HepG2 (cell line): ENCODE data around the gene LDLRAP1.

Experiments used
- CBX2 ChIP-seq, 2 experiments: fragments of 200-600 bp in 1 of 2; sonication (generic); formaldehyde crosslinking in 1 of 2; IDR thresholded peaks; 2 replicates each; pipeline versions ENCODE4 v1.7.0 to v1.8.1; 2018 to 2022; ENCODE audit warnings: low read depth in 2 of 2, low read length in 1 of 2, mild to moderate bottlenecking in 1 of 2, missing genetic modification reagents in 1 of 2
- EZH2 ChIP-seq: conservative IDR thresholded peaks from 2 replicates; pipeline ENCODE4 v1.6.1; 2012; ENCODE audit warnings: mild to moderate bottlenecking, low read depth, low read length, moderate library complexity
- MAFK ChIP-seq, 2 experiments: IDR thresholded peaks in 1 of 2; conservative IDR thresholded peaks in 1 of 2; 2 replicates each; pipeline ENCODE4 v1.6.1; 2011; ENCODE audit warnings: improper control_type of control experiment in 2 of 2, low read length in 2 of 2
- PHF21A ChIP-seq: sonication (generic); formaldehyde crosslinking; IDR thresholded peaks from 2 replicates; pipeline ENCODE4 v1.5.0; 2020; ENCODE audit warnings: mild to moderate bottlenecking, missing genetic modification reagents
- PHF8 ChIP-seq: sonication (generic); formaldehyde crosslinking; IDR thresholded peaks from 2 replicates; pipeline ENCODE4 v1.5.0; 2020; ENCODE audit warnings: missing genetic modification reagents
- POLR2AphosphoS5 ChIP-seq: IDR thresholded peaks from 2 replicates; pipeline ENCODE4 v1.6.1; 2012; ENCODE audit warnings: low read depth, low read length
- SALL2 ChIP-seq: sonication (generic); formaldehyde crosslinking; IDR thresholded peaks from 2 replicates; pipeline ENCODE4 v1.8.1; 2023; ENCODE audit warnings: mild to moderate bottlenecking, missing genetic modification reagents, inconsistent platforms
- ZNF121 ChIP-seq: sonication (generic); formaldehyde crosslinking; IDR thresholded peaks from 2 replicates; pipeline ENCODE4 v1.5.0; 2020; ENCODE audit warnings: mild to moderate bottlenecking, missing genetic modification reagents
- ZNF850 ChIP-seq: sonication (generic); formaldehyde crosslinking; conservative IDR thresholded peaks from 2 replicates; pipeline ENCODE4 v1.9.0; 2021; ENCODE audit warnings: mild to moderate bottlenecking, missing genetic modification reagents
- TF ChIP-seq, protein P1 (sequence below): sonication (generic); formaldehyde crosslinking; IDR thresholded peaks from 2 replicates; pipeline ENCODE4 v1.5.1; 2020; ENCODE audit warnings: mild to moderate bottlenecking, missing genetic modification reagents
- TF ChIP-seq, protein P2 (sequence below): sonication (generic); formaldehyde crosslinking; IDR thresholded peaks from 2 replicates; pipeline ENCODE4 v1.5.0; 2020; ENCODE audit warnings: mild to moderate bottlenecking, missing genetic modification reagents, moderate library complexity
- TF ChIP-seq, protein P3 (sequence below): IDR thresholded peaks from 2 replicates; pipeline ENCODE4 v1.6.1; 2012; ENCODE audit warnings: low read depth, low read length, improper control_type of control experiment
- TF ChIP-seq, protein P4 (sequence below): sonication (generic); formaldehyde crosslinking; IDR thresholded peaks from 2 replicates; pipeline ENCODE4 v1.4.0; 2020; ENCODE audit warnings: missing genetic modification reagents, borderline replicate concordance

DNA sequence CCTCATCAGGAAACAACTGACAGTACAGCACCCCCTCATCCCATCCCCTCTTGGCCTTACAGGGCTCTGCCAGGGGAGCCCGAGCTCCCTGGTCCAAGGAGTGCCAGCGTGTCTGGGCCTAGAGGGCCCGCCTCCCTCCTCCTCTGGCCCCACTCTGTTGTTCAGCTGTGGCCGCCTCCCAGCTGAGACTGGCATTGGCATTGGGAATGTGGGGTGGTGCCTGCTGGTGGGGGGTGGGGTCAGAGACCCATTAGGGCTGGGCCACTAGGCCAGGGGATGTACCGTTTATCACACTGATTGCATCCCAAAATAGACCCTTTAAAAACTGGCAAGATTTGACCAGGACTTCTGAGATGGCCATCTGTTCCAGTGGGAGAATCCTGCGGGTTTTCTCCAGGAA is 1.4 kb downstream of the LDLRAP1 start:
- TF ChIP-seq CBX2 (IDR thresholded peaks at IDR 0.05; ENCODE audit: low read depth, low read length) (no peak), CBX2 (CRISPR knock-in tag; IDR thresholded peaks at IDR 0.05; ENCODE audit: low read depth) (no peak), SALL2 (CRISPR knock-in tag) (no peak), POLR2AphosphoS5 (no peak), EZH2 (no peak), PHF21A (no peak), PHF8 (CRISPR knock-in tag) (no peak), ZNF850 (CRISPR knock-in tag) (no peak), MAFK (conservative IDR thresholded peaks at IDR 0.05 in 1 of 2, IDR thresholded peaks at IDR 0.05 in 1 of 2; ENCODE audit: low read length in 2 of 2) (no peak), ZNF121 (CRISPR knock-in tag) (no peak)
- TF ChIP-seq, protein P1, sequence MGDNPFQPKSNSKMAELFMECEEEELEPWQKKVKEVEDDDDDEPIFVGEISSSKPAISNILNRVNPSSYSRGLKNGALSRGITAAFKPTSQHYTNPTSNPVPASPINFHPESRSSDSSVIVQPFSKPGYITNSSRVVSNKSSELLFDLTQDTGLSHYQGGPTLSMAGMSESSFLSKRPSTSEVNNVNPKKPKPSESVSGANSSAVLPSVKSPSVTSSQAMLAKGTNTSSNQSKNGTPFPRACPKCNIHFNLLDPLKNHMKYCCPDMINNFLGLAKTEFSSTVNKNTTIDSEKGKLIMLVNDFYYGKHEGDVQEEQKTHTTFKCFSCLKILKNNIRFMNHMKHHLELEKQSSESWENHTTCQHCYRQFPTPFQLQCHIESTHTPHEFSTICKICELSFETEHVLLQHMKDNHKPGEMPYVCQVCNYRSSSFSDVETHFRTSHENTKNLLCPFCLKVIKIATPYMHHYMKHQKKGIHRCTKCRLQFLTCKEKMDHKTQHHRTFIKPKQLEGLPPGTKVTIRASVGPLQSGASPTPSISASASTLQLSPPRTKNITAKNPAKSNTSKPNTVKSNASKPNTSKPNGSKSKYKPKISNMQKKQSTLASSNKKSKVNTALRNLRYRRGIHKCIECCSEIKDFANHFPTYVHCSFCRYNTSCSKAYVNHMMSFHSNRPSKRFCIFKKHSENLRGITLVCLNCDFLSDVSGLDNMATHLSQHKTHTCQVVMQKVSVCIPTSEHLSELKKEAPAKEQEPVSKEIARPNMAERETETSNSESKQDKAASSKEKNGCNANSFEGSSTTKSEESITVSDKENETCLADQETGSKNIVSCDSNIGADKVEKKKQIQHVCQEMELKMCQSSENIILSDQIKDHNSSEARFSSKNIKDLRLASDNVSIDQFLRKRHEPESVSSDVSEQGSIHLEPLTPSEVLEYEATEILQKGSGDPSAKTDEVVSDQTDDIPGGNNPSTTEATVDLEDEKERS (CRISPR knock-in tag) = no peak
- TF ChIP-seq, protein P2, sequence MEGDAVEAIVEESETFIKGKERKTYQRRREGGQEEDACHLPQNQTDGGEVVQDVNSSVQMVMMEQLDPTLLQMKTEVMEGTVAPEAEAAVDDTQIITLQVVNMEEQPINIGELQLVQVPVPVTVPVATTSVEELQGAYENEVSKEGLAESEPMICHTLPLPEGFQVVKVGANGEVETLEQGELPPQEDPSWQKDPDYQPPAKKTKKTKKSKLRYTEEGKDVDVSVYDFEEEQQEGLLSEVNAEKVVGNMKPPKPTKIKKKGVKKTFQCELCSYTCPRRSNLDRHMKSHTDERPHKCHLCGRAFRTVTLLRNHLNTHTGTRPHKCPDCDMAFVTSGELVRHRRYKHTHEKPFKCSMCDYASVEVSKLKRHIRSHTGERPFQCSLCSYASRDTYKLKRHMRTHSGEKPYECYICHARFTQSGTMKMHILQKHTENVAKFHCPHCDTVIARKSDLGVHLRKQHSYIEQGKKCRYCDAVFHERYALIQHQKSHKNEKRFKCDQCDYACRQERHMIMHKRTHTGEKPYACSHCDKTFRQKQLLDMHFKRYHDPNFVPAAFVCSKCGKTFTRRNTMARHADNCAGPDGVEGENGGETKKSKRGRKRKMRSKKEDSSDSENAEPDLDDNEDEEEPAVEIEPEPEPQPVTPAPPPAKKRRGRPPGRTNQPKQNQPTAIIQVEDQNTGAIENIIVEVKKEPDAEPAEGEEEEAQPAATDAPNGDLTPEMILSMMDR = no peak
- TF ChIP-seq, protein P3, sequence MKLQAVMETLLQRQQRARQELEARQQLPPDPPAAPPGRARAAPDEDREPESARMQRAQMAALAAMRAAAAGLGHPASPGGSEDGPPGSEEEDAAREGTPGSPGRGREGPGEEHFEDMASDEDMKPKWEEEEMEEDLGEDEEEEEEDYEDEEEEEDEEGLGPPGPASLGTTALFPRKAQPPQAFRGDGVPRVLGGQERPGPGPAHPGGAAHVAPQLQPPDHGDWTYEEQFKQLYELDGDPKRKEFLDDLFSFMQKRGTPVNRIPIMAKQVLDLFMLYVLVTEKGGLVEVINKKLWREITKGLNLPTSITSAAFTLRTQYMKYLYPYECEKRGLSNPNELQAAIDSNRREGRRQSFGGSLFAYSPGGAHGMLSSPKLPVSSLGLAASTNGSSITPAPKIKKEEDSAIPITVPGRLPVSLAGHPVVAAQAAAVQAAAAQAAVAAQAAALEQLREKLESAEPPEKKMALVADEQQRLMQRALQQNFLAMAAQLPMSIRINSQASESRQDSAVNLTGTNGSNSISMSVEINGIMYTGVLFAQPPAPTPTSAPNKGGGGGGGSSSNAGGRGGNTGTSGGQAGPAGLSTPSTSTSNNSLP = no peak
- TF ChIP-seq, protein P4, sequence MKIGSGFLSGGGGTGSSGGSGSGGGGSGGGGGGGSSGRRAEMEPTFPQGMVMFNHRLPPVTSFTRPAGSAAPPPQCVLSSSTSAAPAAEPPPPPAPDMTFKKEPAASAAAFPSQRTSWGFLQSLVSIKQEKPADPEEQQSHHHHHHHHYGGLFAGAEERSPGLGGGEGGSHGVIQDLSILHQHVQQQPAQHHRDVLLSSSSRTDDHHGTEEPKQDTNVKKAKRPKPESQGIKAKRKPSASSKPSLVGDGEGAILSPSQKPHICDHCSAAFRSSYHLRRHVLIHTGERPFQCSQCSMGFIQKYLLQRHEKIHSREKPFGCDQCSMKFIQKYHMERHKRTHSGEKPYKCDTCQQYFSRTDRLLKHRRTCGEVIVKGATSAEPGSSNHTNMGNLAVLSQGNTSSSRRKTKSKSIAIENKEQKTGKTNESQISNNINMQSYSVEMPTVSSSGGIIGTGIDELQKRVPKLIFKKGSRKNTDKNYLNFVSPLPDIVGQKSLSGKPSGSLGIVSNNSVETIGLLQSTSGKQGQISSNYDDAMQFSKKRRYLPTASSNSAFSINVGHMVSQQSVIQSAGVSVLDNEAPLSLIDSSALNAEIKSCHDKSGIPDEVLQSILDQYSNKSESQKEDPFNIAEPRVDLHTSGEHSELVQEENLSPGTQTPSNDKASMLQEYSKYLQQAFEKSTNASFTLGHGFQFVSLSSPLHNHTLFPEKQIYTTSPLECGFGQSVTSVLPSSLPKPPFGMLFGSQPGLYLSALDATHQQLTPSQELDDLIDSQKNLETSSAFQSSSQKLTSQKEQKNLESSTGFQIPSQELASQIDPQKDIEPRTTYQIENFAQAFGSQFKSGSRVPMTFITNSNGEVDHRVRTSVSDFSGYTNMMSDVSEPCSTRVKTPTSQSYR (CRISPR knock-in tag) = no peak
